IMR-90 (cell line): ENCODE data around the gene SLC44A1. TPM values are rescaled to one million over a fixed set of nuclear protein-coding genes. Genes with fewer than 3 reads are reported as not detected.
A peak's percentile ranks its signal among the peaks of the same experiment; 100 is the strongest.

Source experiments
- ATAC-seq: fragments of 200-7000 bp; cut with Tn5 transposase; 2 replicates; pipeline ENCODE4 v1.9.1; 2020; ENCODE audit warnings: low read depth, mild to moderate bottlenecking, moderate library complexity
- BruUV-seq: library from RNA; stranded (reverse); fragments of 400-500 nt; replicated peaks from 2 replicates; lab custom pipeline; 2021; lab: Mats Ljungman, UMichigan
- CTCF ChIA-PET: fragments of 300-600 bp; formaldehyde crosslinking; extraction: SDS; loops from one replicate; lab custom pipeline; 2021; ENCODE audit warnings: antibody characterized with exemption; lab: Yijun Ruan, JAX
- POLR2A ChIA-PET: fragments of 300-600 bp; sonication (Branson Sonifier 250); formaldehyde crosslinking; loops from one replicate; lab custom pipeline; 2022; ENCODE audit warnings: antibody characterized with exemption; ENCODE audit not compliant: unreplicated experiment; lab: Charles Lee
- DNase-seq: peaks from one replicate; pipeline ENCODE4 v3.0.0; 2013
- H2AFZ ChIP-seq: replicated peaks from 2 replicates; pipeline ENCODE3; 2013; ENCODE audit warnings: low read length, mild to moderate bottlenecking; ENCODE audit not compliant: poor library complexity
- H2AK5ac ChIP-seq: 2 replicates; pipeline ENCODE4 v1.6.1; 2013; ENCODE audit warnings: low read depth, low read length, inconsistent platforms
- H2AK9ac ChIP-seq: replicated peaks from 2 replicates; pipeline ENCODE3; 2013; ENCODE audit warnings: mild to moderate bottlenecking, low read depth, low read length, moderate library complexity; ENCODE audit not compliant: poor library complexity
- H2BK120ac ChIP-seq: 2 replicates; pipeline ENCODE4 v1.6.1; 2013; ENCODE audit warnings: low read depth, low read length, inconsistent platforms
- H2BK15ac ChIP-seq: 3 replicates; pipeline ENCODE4 v1.6.1; 2013; ENCODE audit warnings: low read depth, low read length, inconsistent platforms
- H2BK20ac ChIP-seq: 2 replicates; pipeline ENCODE4 v1.6.1; 2013; ENCODE audit warnings: low read depth, mild to moderate bottlenecking, inconsistent platforms, low read length, moderate library complexity
- H2BK5ac ChIP-seq: 2 replicates; pipeline ENCODE4 v1.6.1; 2013; ENCODE audit warnings: mild to moderate bottlenecking, low read depth, low read length, inconsistent platforms; ENCODE audit not compliant: poor library complexity, severe bottlenecking
- H3K14ac ChIP-seq: replicated peaks from 2 replicates; pipeline ENCODE4 v1.6.1; 2013; ENCODE audit warnings: low read depth, low read length, inconsistent platforms
- H3K18ac ChIP-seq: 2 replicates; pipeline ENCODE4 v1.6.1; 2013; ENCODE audit warnings: low read depth, low read length, control low read depth
- H3K23ac ChIP-seq: 2 replicates; pipeline ENCODE4 v1.6.1; 2013; ENCODE audit warnings: low read depth, low read length, inconsistent platforms
- H3K27ac ChIP-seq: 2 replicates; pipeline ENCODE4 v1.5.1; 2013; ENCODE audit warnings: mild to moderate bottlenecking, control low read depth, low read length; ENCODE audit not compliant: insufficient read depth
- H3K27me3 ChIP-seq: 2 replicates; pipeline ENCODE4 v1.6.1; 2013; ENCODE audit warnings: low read length; ENCODE audit not compliant: control insufficient read depth, insufficient read depth
- H3K36me3 ChIP-seq: 2 replicates; pipeline ENCODE4 v1.6.1; 2013; ENCODE audit warnings: low read length, mixed read lengths; ENCODE audit not compliant: control insufficient read depth, insufficient read depth
- H3K4ac ChIP-seq: 2 replicates; pipeline ENCODE4 v1.6.1; 2013; ENCODE audit warnings: low read depth, low read length, inconsistent platforms
- H3K4me1 ChIP-seq: 2 replicates; pipeline ENCODE4 v1.6.1; 2013; ENCODE audit warnings: low read length, mixed read lengths; ENCODE audit not compliant: control insufficient read depth, insufficient read depth
- H3K4me2 ChIP-seq: 2 replicates; pipeline ENCODE4 v1.6.1; 2013; ENCODE audit warnings: low read depth, mild to moderate bottlenecking, control low read depth, low read length, moderate library complexity
- H3K4me3 ChIP-seq: 2 replicates; pipeline ENCODE4 v1.5.1; 2013; ENCODE audit warnings: low read depth, mild to moderate bottlenecking, control low read depth, low read length, moderate library complexity; ENCODE audit not compliant: insufficient read depth
- H3K56ac ChIP-seq: 2 replicates; pipeline ENCODE4 v1.6.1; 2013; ENCODE audit warnings: low read length, inconsistent platforms; ENCODE audit not compliant: insufficient read depth; ENCODE audit errors: extremely low read depth
- H3K79me1 ChIP-seq, 2 experiments: 2 replicates each; pipeline ENCODE4 v1.6.1; 2013; ENCODE audit warnings: low read length in 2 of 2, inconsistent platforms in 1 of 2, low read depth in 1 of 2
- H3K9ac ChIP-seq: 2 replicates; pipeline ENCODE4 v1.6.1; 2013; ENCODE audit warnings: low read depth, low read length, control low read depth
- H3K9me1 ChIP-seq: 2 replicates; pipeline ENCODE4 v1.6.1; 2013; ENCODE audit warnings: low read length, inconsistent platforms; ENCODE audit not compliant: insufficient read depth
- H3K9me3 ChIP-seq: 2 replicates; pipeline ENCODE4 v1.6.1; 2013; ENCODE audit warnings: low read length; ENCODE audit not compliant: control insufficient read depth, insufficient read depth
- H4K20me1 ChIP-seq: 2 replicates; pipeline ENCODE4 v1.6.1; 2013; ENCODE audit warnings: low read length, inconsistent platforms; ENCODE audit not compliant: insufficient read depth
- H4K5ac ChIP-seq: 2 replicates; pipeline ENCODE4 v1.6.1; 2013; ENCODE audit warnings: mild to moderate bottlenecking, low read depth, low read length, control low read depth
- H4K8ac ChIP-seq, 2 experiments: 2 replicates each; pipeline ENCODE4 v1.6.1; 2013; ENCODE audit warnings: low read depth in 2 of 2, low read length in 2 of 2, control low read depth in 1 of 2, inconsistent platforms in 1 of 2
- H4K91ac ChIP-seq: 2 replicates; pipeline ENCODE4 v1.6.1; 2013; ENCODE audit warnings: low read depth, low read length, inconsistent platforms; ENCODE audit not compliant: insufficient read depth
- CHD1 ChIP-seq: IDR thresholded peaks from 2 replicates; pipeline ENCODE4 v1.6.1; 2012; ENCODE audit warnings: low read depth, low read length, improper control_type of control experiment
- WGBS, 2 experiments: methylation state at CpG; one replicate each; pipeline versions ENCODE4 v1.1.5 to v1.1.7; 2013; ENCODE audit warnings: missing lambda C conversion rate in 2 of 2; ENCODE audit not compliant: insufficient read length in 1 of 2; ENCODE audit errors: extremely low coverage in 2 of 2; 5-methylcytosine and 5-hydroxymethylcytosine counted together
- dilution Hi-C: fragments of 300-500 bp; cut with HindIII; formaldehyde crosslinking; loops from one replicate; pipeline ENCODE4 v1.14.3; 2018; ENCODE audit warnings: low sequenced_read_pairs; ENCODE audit not compliant: unreplicated experiment
- in situ Hi-C: fragments of 300-500 bp; cut with MboI; formaldehyde crosslinking; loops from 3 replicates; pipeline ENCODE4 v1.14.3; 2019; ENCODE audit warnings: low sequenced_read_pairs, inconsistent platforms, mixed read lengths
- intact Hi-C: fragments of 100-400 bp; cut with micrococcal nuclease; formaldehyde crosslinking; loops from 2 replicates; pipeline ENCODE4 v1.10.0; 2022
- polyA plus RNA-seq, 3 experiments: library from polyadenylated mRNA; depleted of rRNA; stranded (reverse); fragments of >200 nt; gene quantifications; 2 replicates each; pipeline ENCODE4 v1.2.3, GENCODE V29; 2012; ENCODE audit warnings: low replicate concordance in 1 of 3
- total RNA-seq: library from RNA; depleted of rRNA; stranded (reverse); fragments of >200 nt; gene quantifications from 2 replicates; pipeline ENCODE4 v1.2.3, GENCODE V29; 2012

Gene SLC44A1
- total and polyA plus RNA-seq, 2 of the 4 experiments (the other 2 are of a cell fraction) = 5.2 to 21.7 TPM

DNA sequence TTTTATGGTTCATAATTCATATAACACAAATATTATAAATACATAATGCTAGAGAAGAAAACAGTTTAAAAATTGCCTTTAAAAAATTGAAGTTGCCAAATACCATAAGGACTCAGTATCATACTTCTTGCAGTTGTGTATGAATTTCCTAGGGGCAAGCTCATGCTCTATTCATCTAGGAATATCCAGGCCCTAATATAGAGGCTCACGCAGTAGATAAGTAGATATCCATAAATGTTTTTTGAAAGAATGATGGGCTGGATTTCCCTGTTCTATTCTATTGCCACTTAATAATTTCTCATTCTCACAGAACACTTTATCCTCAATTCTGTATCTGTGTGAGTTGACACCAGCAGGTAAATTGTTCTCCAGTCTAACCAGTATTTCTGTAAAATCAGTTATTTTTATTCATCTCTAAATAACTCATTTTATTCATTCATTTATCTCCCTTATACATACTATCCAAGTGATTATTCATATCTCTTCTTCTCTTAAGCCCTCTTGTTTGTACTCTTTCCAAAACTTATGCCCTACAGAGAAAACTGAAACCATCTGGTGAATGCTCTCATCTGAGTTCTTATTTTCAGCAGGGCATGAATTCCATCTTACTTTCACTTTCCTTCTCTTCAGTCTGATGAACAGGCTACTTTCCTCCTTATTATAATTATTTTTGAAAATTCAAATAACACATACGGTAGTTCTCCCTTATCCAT, 97.1 kb downstream of the SLC44A1 start:
- no peak overlapping the region for H4K91ac ChIP-seq
- no peak overlapping the region for H3K4ac ChIP-seq
- no peaks in the 10 kb centered on the region for H3K79me1 ChIP-seq
- no peak overlapping the region for H3K56ac ChIP-seq
- H4K8ac ChIP-seq = peak overlapping the region in 1 of 2 experiments; percentile 78; a peak in 1 of 4 replicates
- no peak overlapping the region for H2BK120ac ChIP-seq
- peak; percentile 56 for DNase-seq
- no peaks in the 10 kb centered on the region for H3K9me3 ChIP-seq
- in situ Hi-C loops = no loop called here
- H2AFZ ChIP-seq = no peak overlapping the region
- H3K4me3 ChIP-seq = no peak overlapping the region
- no peak overlapping the region for H2AK9ac ChIP-seq
- peaks cover 2% of the 10 kb centered on the region for H3K36me3 ChIP-seq
- H3K27me3 ChIP-seq = no peaks in the 10 kb centered on the region
- ATAC-seq = peak; percentile 84
- ChIA-PET CTCF (interaction anchor here (0.5 kb wide), 1 partner anchor 414 kb away, joined by 3 read pairs; no protein-coding TSS in a partner anchor), POLR2A (no interaction called here)
- H3K18ac ChIP-seq = no peak overlapping the region
- peaks cover 2% of the 10 kb centered on the region; the same call in 1 of the 2 replicates for H3K4me1 ChIP-seq
- no peak overlapping the region for H3K23ac ChIP-seq
- no peak overlapping the region for H3K9ac ChIP-seq
- no peak overlapping the region for H2AK5ac ChIP-seq
- dilution Hi-C loops = no loop called here
- H4K5ac ChIP-seq = no peak overlapping the region
- TF ChIP-seq CHD1 = no peak
- H3K14ac ChIP-seq = no peak overlapping the region
- WGBS, 2 experiments = no CpG with 5 or more reads among the region's 2 CpGs
- intact Hi-C loops = no loop called here
- no peaks in the 10 kb centered on the region for H4K20me1 ChIP-seq
- no TSS peak for BruUV-seq
- no peak overlapping the region for H2BK15ac ChIP-seq
- no peak overlapping the region for H2BK20ac ChIP-seq
- H3K27ac ChIP-seq = no peak overlapping the region
- H3K4me2 ChIP-seq = peak overlapping the region; percentile 69
- no peak overlapping the region for H2BK5ac ChIP-seq
- H3K9me1 ChIP-seq = 0 out of 2 replicates have a peak, but pooled peaks cover under 1% of the 10 kb centered on the region
